ENCODE results near the gene CATSPERE.

DNA sequence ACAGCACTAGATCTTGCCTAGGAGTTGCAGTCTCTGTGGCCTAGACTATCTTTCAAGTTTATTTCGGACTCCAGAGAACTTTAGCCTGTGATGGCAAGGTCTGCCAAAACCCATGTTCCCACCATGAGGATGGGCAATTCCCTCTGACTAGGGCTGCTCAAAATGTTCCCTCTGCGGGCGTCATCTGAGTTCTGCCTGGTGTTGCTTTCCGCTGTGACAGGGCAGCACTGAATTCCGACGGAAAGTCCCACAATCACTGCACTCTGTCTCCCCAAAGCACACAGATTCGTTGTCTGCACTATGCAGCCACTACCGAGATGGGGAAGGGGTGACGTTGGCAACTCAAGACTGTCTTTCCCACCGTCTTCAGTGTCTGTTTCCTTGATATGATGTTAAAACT, 75.2 kb downstream of the CATSPERE start:
- TF ChIP-seq, protein P1, sequence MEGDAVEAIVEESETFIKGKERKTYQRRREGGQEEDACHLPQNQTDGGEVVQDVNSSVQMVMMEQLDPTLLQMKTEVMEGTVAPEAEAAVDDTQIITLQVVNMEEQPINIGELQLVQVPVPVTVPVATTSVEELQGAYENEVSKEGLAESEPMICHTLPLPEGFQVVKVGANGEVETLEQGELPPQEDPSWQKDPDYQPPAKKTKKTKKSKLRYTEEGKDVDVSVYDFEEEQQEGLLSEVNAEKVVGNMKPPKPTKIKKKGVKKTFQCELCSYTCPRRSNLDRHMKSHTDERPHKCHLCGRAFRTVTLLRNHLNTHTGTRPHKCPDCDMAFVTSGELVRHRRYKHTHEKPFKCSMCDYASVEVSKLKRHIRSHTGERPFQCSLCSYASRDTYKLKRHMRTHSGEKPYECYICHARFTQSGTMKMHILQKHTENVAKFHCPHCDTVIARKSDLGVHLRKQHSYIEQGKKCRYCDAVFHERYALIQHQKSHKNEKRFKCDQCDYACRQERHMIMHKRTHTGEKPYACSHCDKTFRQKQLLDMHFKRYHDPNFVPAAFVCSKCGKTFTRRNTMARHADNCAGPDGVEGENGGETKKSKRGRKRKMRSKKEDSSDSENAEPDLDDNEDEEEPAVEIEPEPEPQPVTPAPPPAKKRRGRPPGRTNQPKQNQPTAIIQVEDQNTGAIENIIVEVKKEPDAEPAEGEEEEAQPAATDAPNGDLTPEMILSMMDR (IDR thresholded peaks at IDR 0.05), result no peak
- no peak for TF ChIP-seq EP300 (IDR thresholded peaks at IDR 0.05)
- no peak for TF ChIP-seq POLR2A (IDR thresholded peaks at IDR 0.05)
- no peak for TF ChIP-seq POLR2AphosphoS5 (IDR thresholded peaks at IDR 0.05)
